SK-N-SH treated with all-trans-retinoic acid at 6 μM for 48 hours (cell line): ENCODE data around the gene TNFRSF17.
A peak's percentile ranks its signal among the peaks of the same experiment; 100 is the strongest.
"Not testable (repeated sequence)": the region's sequence is repeated elsewhere in the genome, so short reads cannot be mapped to it uniquely, and the experiment has no call there.

ENCODE experiments used
- ATAC-seq: fragments of 200-7000 bp; cut with Tn5 transposase; 3 replicates; pipeline ENCODE4 v1.9.1; 2020; ENCODE audit warnings: mild to moderate bottlenecking, moderate library complexity
- ARNTL ChIP-seq: fragments of 450-650 bp; formaldehyde crosslinking; IDR thresholded peaks from 2 replicates; pipeline ENCODE4 v1.5.0; 2020; ENCODE audit warnings: low read depth, mild to moderate bottlenecking, moderate library complexity, borderline replicate concordance
- BACH2 ChIP-seq: fragments of 250-450 bp; sonication (Bioruptor Pico); IDR thresholded peaks from 2 replicates; pipeline ENCODE4 v1.9.0; 2021; ENCODE audit warnings: mild to moderate bottlenecking, borderline replicate concordance
- CSDC2 ChIP-seq: fragments of 250-450 bp; sonication (Bioruptor Pico); IDR thresholded peaks from 2 replicates; pipeline ENCODE4 v1.5.0; 2020; ENCODE audit warnings: mild to moderate bottlenecking, moderate library complexity
- ESRRG ChIP-seq: fragments of 250-450 bp; sonication (Bioruptor Pico); IDR thresholded peaks from 2 replicates; pipeline ENCODE4 v1.6.1; 2021; ENCODE audit warnings: mild to moderate bottlenecking
- GLIS3 ChIP-seq: fragments of 250-450 bp; sonication (Bioruptor Pico); IDR thresholded peaks from 2 replicates; pipeline ENCODE4 v1.5.0; 2020; ENCODE audit warnings: mild to moderate bottlenecking, moderate library complexity
- ISL1 ChIP-seq: fragments of 250-450 bp; sonication (Bioruptor Pico); IDR thresholded peaks from 2 replicates; pipeline ENCODE4 v2.1.2; 2022; ENCODE audit warnings: mild to moderate bottlenecking, moderate library complexity
- OSR1 ChIP-seq: fragments of 250-450 bp; sonication (Bioruptor Pico); IDR thresholded peaks from 2 replicates; pipeline ENCODE4 v1.8.0; 2022; ENCODE audit warnings: moderate library complexity, mild to moderate bottlenecking, inconsistent platforms
- PATZ1 ChIP-seq: fragments of 250-450 bp; sonication (Bioruptor Pico); IDR thresholded peaks from 2 replicates; pipeline ENCODE4 v1.8.0; 2020; ENCODE audit warnings: mild to moderate bottlenecking, moderate library complexity, borderline replicate concordance
- PPARA ChIP-seq: fragments of 250-450 bp; sonication (Bioruptor Pico); IDR thresholded peaks from 2 replicates; pipeline ENCODE4 v1.5.0; 2020; ENCODE audit warnings: mild to moderate bottlenecking, borderline replicate concordance
- RARB ChIP-seq: fragments of 250-450 bp; sonication (Bioruptor Pico); IDR thresholded peaks from 2 replicates; pipeline ENCODE4 v1.8.0; 2021; ENCODE audit warnings: mild to moderate bottlenecking, moderate library complexity
- SNAI2 ChIP-seq: fragments of 250-450 bp; sonication (Bioruptor Pico); IDR thresholded peaks from 2 replicates; pipeline ENCODE4 v1.5.0; 2020; ENCODE audit warnings: mild to moderate bottlenecking, moderate library complexity
- TCF4 ChIP-seq: fragments of 250-450 bp; sonication (Bioruptor Pico); IDR thresholded peaks from 2 replicates; pipeline ENCODE4 v1.8.0; 2021; ENCODE audit warnings: mild to moderate bottlenecking, moderate library complexity, borderline replicate concordance
- TOX ChIP-seq: fragments of 250-450 bp; sonication (Bioruptor Pico); IDR thresholded peaks from 2 replicates; pipeline ENCODE4 v1.8.0; 2021; ENCODE audit warnings: mild to moderate bottlenecking, moderate library complexity, borderline replicate concordance
- ZFP3 ChIP-seq: fragments of 250-450 bp; sonication (Bioruptor Pico); IDR thresholded peaks from 2 replicates; pipeline ENCODE4 v1.5.0; 2020; ENCODE audit warnings: mild to moderate bottlenecking, moderate library complexity
- ZFP30 ChIP-seq: fragments of 450-650 bp; formaldehyde crosslinking; IDR thresholded peaks from 2 replicates; pipeline ENCODE4 v1.5.0; 2022; ENCODE audit warnings: mild to moderate bottlenecking, moderate library complexity
- ZNF565 ChIP-seq: fragments of 450-650 bp; formaldehyde crosslinking; conservative IDR thresholded peaks from 2 replicates; pipeline ENCODE4 v1.5.0; 2020; ENCODE audit warnings: low read depth, mild to moderate bottlenecking, moderate library complexity
- ZNF70 ChIP-seq: fragments of 450-650 bp; formaldehyde crosslinking; IDR thresholded peaks from 2 replicates; pipeline ENCODE4 v1.5.0; 2020; ENCODE audit warnings: mild to moderate bottlenecking, moderate library complexity
- ZNF8 ChIP-seq: fragments of 450-650 bp; formaldehyde crosslinking; IDR thresholded peaks from 2 replicates; pipeline ENCODE4 v1.5.0; 2020; ENCODE audit warnings: mild to moderate bottlenecking, moderate library complexity
- TF ChIP-seq, protein P1 (sequence below): fragments of 250-450 bp; sonication (Bioruptor Pico); IDR thresholded peaks from 2 replicates; pipeline ENCODE4 v1.5.0; 2020; ENCODE audit warnings: mild to moderate bottlenecking, moderate library complexity
- TF ChIP-seq, protein P2 (sequence below): fragments of 250-450 bp; sonication (Bioruptor Pico); IDR thresholded peaks from 2 replicates; pipeline ENCODE4 v1.5.1; 2020; ENCODE audit warnings: low read depth, mild to moderate bottlenecking, moderate library complexity
- TF ChIP-seq, protein P3 (sequence below): fragments of 250-450 bp; sonication (Bioruptor Pico); IDR thresholded peaks from 2 replicates; pipeline ENCODE4 v1.5.1; 2021; ENCODE audit warnings: mild to moderate bottlenecking, moderate library complexity
- TF ChIP-seq, protein P4 (sequence below): fragments of 250-450 bp; sonication (Bioruptor Pico); IDR thresholded peaks from 2 replicates; pipeline ENCODE4 v1.8.0; 2021; ENCODE audit warnings: low read depth, mild to moderate bottlenecking, moderate library complexity, borderline replicate concordance

TNFRSF17 gene

DNA sequence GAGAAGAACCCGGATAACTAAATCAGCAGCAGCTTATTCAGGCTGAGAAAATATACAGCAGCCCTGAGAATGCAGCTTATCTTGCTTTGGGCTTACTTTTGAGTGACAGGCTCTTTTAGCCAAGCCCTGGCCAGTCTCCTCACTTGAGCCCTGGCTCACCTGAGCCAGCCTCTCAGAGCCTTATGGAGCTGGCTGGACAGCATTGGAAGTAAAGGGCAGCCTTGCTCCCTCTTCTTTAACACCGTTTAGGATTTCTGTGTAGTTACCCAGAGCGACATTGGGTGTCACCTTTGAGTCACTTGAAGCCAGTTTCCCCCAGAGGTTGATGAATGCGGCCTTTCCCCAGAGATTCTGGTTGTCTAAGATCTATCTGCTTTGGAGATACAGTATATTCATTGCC, 15.5 kb upstream of the TNFRSF17 start:
- peak; percentile 95 for ATAC-seq
- TF ChIP-seq ZNF8 (no peak), CSDC2 (CRISPR knock-in tag) (no peak), ARNTL (CRISPR knock-in tag) (no peak), SNAI2 (no peak), TCF4 (CRISPR knock-in tag) (no peak), PPARA (no peak), ZNF70 (no peak), ZFP3 (no peak), ISL1 (no peak), ZNF565 (no peak), BACH2 (CRISPR knock-in tag) (no peak), OSR1 (CRISPR knock-in tag) (no peak), TOX (CRISPR knock-in tag) (no peak), RARB (CRISPR knock-in tag) (no peak), ESRRG (CRISPR knock-in tag) (no peak), ZFP30 (CRISPR knock-in tag) (no peak)
- TF ChIP-seq, protein P1, sequence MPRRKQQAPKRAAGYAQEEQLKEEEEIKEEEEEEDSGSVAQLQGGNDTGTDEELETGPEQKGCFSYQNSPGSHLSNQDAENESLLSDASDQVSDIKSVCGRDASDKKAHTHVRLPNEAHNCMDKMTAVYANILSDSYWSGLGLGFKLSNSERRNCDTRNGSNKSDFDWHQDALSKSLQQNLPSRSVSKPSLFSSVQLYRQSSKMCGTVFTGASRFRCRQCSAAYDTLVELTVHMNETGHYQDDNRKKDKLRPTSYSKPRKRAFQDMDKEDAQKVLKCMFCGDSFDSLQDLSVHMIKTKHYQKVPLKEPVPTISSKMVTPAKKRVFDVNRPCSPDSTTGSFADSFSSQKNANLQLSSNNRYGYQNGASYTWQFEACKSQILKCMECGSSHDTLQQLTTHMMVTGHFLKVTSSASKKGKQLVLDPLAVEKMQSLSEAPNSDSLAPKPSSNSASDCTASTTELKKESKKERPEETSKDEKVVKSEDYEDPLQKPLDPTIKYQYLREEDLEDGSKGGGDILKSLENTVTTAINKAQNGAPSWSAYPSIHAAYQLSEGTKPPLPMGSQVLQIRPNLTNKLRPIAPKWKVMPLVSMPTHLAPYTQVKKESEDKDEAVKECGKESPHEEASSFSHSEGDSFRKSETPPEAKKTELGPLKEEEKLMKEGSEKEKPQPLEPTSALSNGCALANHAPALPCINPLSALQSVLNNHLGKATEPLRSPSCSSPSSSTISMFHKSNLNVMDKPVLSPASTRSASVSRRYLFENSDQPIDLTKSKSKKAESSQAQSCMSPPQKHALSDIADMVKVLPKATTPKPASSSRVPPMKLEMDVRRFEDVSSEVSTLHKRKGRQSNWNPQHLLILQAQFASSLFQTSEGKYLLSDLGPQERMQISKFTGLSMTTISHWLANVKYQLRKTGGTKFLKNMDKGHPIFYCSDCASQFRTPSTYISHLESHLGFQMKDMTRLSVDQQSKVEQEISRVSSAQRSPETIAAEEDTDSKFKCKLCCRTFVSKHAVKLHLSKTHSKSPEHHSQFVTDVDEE = no peak
- TF ChIP-seq, protein P2, sequence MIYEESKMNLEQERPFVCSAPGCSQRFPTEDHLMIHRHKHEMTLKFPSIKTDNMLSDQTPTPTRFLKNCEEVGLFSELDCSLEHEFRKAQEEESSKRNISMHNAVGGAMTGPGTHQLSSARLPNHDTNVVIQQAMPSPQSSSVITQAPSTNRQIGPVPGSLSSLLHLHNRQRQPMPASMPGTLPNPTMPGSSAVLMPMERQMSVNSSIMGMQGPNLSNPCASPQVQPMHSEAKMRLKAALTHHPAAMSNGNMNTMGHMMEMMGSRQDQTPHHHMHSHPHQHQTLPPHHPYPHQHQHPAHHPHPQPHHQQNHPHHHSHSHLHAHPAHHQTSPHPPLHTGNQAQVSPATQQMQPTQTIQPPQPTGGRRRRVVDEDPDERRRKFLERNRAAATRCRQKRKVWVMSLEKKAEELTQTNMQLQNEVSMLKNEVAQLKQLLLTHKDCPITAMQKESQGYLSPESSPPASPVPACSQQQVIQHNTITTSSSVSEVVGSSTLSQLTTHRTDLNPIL (CRISPR knock-in tag) = no peak
- TF ChIP-seq, protein P3, sequence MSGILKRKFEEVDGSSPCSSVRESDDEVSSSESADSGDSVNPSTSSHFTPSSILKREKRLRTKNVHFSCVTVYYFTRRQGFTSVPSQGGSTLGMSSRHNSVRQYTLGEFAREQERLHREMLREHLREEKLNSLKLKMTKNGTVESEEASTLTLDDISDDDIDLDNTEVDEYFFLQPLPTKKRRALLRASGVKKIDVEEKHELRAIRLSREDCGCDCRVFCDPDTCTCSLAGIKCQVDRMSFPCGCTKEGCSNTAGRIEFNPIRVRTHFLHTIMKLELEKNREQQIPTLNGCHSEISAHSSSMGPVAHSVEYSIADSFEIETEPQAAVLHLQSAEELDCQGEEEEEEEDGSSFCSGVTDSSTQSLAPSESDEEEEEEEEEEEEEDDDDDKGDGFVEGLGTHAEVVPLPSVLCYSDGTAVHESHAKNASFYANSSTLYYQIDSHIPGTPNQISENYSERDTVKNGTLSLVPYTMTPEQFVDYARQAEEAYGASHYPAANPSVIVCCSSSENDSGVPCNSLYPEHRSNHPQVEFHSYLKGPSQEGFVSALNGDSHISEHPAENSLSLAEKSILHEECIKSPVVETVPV (CRISPR knock-in tag) = no peak

DNA sequence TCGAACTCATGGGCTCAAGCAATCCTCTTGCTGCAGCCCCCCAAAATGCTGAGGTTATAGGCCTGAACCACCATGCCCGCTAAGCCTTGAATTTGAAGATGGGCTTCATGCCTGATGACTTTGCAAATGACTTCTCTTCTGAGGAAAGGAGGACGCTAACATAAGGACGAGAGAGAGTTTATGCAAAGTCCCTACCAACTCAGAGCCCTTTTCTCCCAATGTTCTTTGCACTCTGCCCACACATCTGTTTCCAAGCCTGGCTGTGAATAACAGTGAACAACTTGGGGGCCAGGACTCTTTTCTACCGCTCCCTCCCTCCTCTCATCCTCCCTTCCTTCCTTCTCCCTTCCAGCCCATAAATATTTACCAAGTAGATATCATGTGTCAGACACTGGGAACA, 14.6 kb upstream of the TNFRSF17 start:
- TF ChIP-seq PPARA (no peak), ZNF70 (no peak), ZNF565 (no peak), GLIS3 (CRISPR knock-in tag) (no peak)
- TF ChIP-seq, protein P3 (CRISPR knock-in tag) = no peak
- TF ChIP-seq, protein P1 = no peak
- ATAC-seq = no peak

DNA sequence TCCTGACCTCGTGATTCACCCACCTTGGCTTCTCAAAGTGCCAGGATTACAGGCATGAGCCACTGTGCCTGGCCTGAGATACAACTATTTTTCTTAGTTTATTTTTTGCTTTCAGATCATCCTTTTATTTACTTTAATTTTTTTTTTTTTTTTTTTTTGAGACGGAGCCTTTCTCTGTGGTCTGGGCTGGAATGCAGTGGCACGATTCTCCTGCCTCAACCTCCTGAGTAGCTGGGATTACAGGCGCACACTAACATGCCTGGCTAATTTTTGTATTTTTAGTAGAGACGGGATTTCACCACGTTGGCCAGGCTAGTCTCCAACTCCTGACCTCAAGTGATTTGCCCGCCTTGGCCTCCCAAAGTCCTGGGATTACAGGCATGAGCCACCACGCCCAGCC, 11.4 kb upstream of the TNFRSF17 start:
- not testable (repeated sequence) for ATAC-seq

DNA sequence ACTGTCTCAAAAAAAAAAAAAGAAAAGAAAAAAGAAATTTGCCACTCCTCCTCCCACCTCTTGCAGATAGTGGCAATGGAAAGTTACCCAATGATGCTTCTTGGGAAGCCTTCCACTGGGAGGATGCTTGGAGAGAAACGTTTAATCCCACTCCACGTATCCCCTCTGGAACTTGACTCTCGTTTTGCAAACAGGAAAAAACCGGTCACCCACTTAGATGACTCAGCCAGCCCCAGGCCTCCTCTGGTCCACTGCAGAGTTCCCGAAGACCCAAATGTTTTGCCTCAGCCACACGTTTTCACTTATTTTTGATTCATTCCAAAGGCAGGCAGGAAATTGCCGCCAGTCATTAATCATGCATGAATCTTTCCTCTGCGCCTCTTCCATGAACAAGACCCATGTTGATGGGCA, 9.3 kb upstream of the TNFRSF17 start:
- ATAC-seq = peak; percentile 96
- TF ChIP-seq ARNTL (CRISPR knock-in tag) (no peak), PATZ1 (CRISPR knock-in tag) (no peak), ISL1 (no peak), ZNF8 (no peak)
- TF ChIP-seq, protein P4, sequence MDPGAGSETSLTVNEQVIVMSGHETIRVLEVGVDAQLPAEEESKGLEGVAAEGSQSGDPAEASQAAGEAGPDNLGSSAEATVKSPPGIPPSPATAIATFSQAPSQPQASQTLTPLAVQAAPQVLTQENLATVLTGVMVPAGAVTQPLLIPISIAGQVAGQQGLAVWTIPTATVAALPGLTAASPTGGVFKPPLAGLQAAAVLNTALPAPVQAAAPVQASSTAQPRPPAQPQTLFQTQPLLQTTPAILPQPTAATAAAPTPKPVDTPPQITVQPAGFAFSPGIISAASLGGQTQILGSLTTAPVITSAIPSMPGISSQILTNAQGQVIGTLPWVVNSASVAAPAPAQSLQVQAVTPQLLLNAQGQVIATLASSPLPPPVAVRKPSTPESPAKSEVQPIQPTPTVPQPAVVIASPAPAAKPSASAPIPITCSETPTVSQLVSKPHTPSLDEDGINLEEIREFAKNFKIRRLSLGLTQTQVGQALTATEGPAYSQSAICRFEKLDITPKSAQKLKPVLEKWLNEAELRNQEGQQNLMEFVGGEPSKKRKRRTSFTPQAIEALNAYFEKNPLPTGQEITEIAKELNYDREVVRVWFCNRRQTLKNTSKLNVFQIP (CRISPR knock-in tag) = no peak
